PC-3 (cell line): ENCODE data around the gene ATF7. TPM values are rescaled to one million over a fixed set of nuclear protein-coding genes. Genes with fewer than 3 reads are reported as not detected.

ENCODE experiments used
- ATAC-seq: fragments of 200-7000 bp; cut with Tn5 transposase; 2 replicates; pipeline ENCODE4 v1.9.1; 2020; ENCODE audit warnings: mild to moderate bottlenecking, moderate library complexity
- BruUV-seq: library from RNA; stranded (reverse); fragments of 400-500 nt; replicated peaks from 2 replicates; lab custom pipeline; 2021; lab: Mats Ljungman, UMichigan
- CTCF ChIA-PET: fragments of 300-600 bp; sonication (Branson Sonifier 250); formaldehyde crosslinking; loops from one replicate; lab custom pipeline; 2022; ENCODE audit warnings: antibody characterized with exemption; lab: Charles Lee
- POLR2A ChIA-PET: fragments of 300-600 bp; sonication (Branson Sonifier 250); formaldehyde crosslinking; loops from one replicate; lab custom pipeline; 2022; ENCODE audit warnings: antibody characterized with exemption; ENCODE audit not compliant: unreplicated experiment; lab: Charles Lee
- DNase-seq: peaks from one replicate; pipeline ENCODE4 v3.0.0-alpha.2; 2015
- H2AFZ ChIP-seq: fragments of 300-600 bp; sonication (generic); 2 replicates; pipeline ENCODE4 v1.6.0; 2016; ENCODE audit warnings: antibody characterized with exemption, low read length
- H3F3A ChIP-seq: fragments of 300-600 bp; sonication (generic); one replicate; pipeline ENCODE4 v1.6.0; 2017; ENCODE audit warnings: antibody characterized with exemption, low read length, control low read depth, mild to moderate bottlenecking; ENCODE audit not compliant: unreplicated experiment
- H3K27ac ChIP-seq: fragments of 300-600 bp; sonication (generic); 2 replicates; pipeline ENCODE4 v1.5.1; 2016; ENCODE audit warnings: mild to moderate bottlenecking, low read length
- H3K27me3 ChIP-seq: fragments of 300-600 bp; sonication (generic); 2 replicates; pipeline ENCODE4 v1.6.1; 2016; ENCODE audit warnings: low read length, mixed read lengths
- H3K36me3 ChIP-seq: fragments of 300-600 bp; sonication (generic); 2 replicates; pipeline ENCODE4 v1.6.1; 2016; ENCODE audit warnings: low read depth, mixed run types, low read length, mixed read lengths
- H3K4me1 ChIP-seq: fragments of 300-600 bp; sonication (generic); 2 replicates; pipeline ENCODE4 v1.5.1; 2016; ENCODE audit warnings: low read length; ENCODE audit not compliant: insufficient read depth
- H3K4me2 ChIP-seq: fragments of 300-600 bp; sonication (generic); 2 replicates; pipeline ENCODE4 v1.6.0; 2016; ENCODE audit warnings: low read length
- H3K4me3 ChIP-seq: fragments of 300-600 bp; sonication (generic); 2 replicates; pipeline ENCODE4 v1.5.1; 2016; ENCODE audit warnings: mild to moderate bottlenecking, low read length, mixed read lengths
- H3K79me2 ChIP-seq: fragments of 300-600 bp; sonication (generic); 2 replicates; pipeline ENCODE4 v1.6.1; 2017; ENCODE audit warnings: low read length, mixed read lengths
- H3K9ac ChIP-seq: fragments of 300-600 bp; sonication (generic); 2 replicates; pipeline ENCODE4 v1.6.0; 2016; ENCODE audit warnings: mild to moderate bottlenecking, low read length
- H3K9me2 ChIP-seq: fragments of 300-600 bp; sonication (generic); replicated peaks from 2 replicates; pipeline ENCODE4 v1.6.1; 2016; ENCODE audit warnings: mixed run types, low read length, mixed read lengths
- H3K9me3 ChIP-seq: fragments of 300-600 bp; sonication (generic); 2 replicates; pipeline ENCODE4 v1.6.1; 2016; ENCODE audit warnings: low read length, mixed read lengths
- H4K20me1 ChIP-seq: fragments of 300-600 bp; sonication (generic); 2 replicates; pipeline ENCODE4 v1.6.1; 2016; ENCODE audit warnings: low read length, mixed read lengths
- CTCF ChIP-seq: fragments of 300-600 bp; sonication (generic); conservative IDR thresholded peaks from 2 replicates; pipeline ENCODE4 v1.5.1; 2017; ENCODE audit warnings: antibody characterized with exemption, low read depth, mild to moderate bottlenecking, low read length
- EZH2 ChIP-seq: fragments of 300-600 bp; sonication (generic); IDR thresholded peaks from one replicate; pipeline ENCODE4 v1.6.1; 2017; ENCODE audit warnings: antibody characterized with exemption, mild to moderate bottlenecking, low read length; ENCODE audit not compliant: unreplicated experiment
- EZH2phosphoT487 ChIP-seq: fragments of 300-600 bp; sonication (generic); IDR thresholded peaks from 2 replicates; pipeline ENCODE4 v1.6.1; 2018; ENCODE audit warnings: mild to moderate bottlenecking, antibody characterized with exemption, low read length, borderline replicate concordance
- intact Hi-C: fragments of 100-400 bp; cut with micrococcal nuclease; formaldehyde crosslinking; loops from 2 replicates; pipeline ENCODE4 v1.9.0; 2023
- total RNA-seq: library from RNA; depleted of rRNA; stranded (reverse); fragments of >200 nt; gene quantifications from 2 replicates; pipeline ENCODE4 v1.2.3, GENCODE V29; 2014

ATF7 gene
- total RNA-seq, 1 experiment from 2014 or later, result 7.9 TPM

GRCh38 chr12:53518381-53518780 lies 107.8 kb downstream of the ATF7 start:
- Histone ChIP-seq H3K4me2 (no peak overlapping the region), H3K36me3 (peaks cover 27% of the 10 kb centered on the region), H3K79me2 (no peaks in the 10 kb centered on the region), H3K9ac (no peak overlapping the region), H3K4me1 (no peaks in the 10 kb centered on the region), H3K4me3 (no peak overlapping the region), H3F3A (no peaks in the 10 kb centered on the region), H3K9me2 (no peaks in the 10 kb centered on the region), H3K27ac (no peak overlapping the region), H2AFZ (no peak overlapping the region), H4K20me1 (no peaks in the 10 kb centered on the region), H3K9me3 (no peaks in the 10 kb centered on the region), H3K27me3 (no peaks in the 10 kb centered on the region)
- ATAC-seq, result peak; percentile 37; the same call in 1 of the 2 replicates
- ChIA-PET CTCF (interaction anchor here (0.6 kb wide), 2 partner anchors 25 to 177 kb away, joined by 3 to 4 read pairs; no protein-coding TSS in a partner anchor), POLR2A (no interaction called here)
- BruUV-seq, result no TSS peak
- DNase-seq, result peak; percentile 38
- TF ChIP-seq EZH2phosphoT487, result no peak
- TF ChIP-seq EZH2, result no peak
- TF ChIP-seq CTCF, result no peak
- intact Hi-C loops, result no loop called here

- no peaks in the 10 kb centered on the region for H3K27me3 ChIP-seq
- ATAC-seq, result no peak
- no peaks in the 10 kb centered on the region for H3K9me2 ChIP-seq
- H3K27ac ChIP-seq, result no peak overlapping the region
- H3K4me1 ChIP-seq, result no peaks in the 10 kb centered on the region
- ChIA-PET POLR2A (no interaction called here), CTCF (no interaction called here)
- H3F3A ChIP-seq, result no peaks in the 10 kb centered on the region
- no peaks in the 10 kb centered on the region for H3K9me3 ChIP-seq
- H4K20me1 ChIP-seq, result no peaks in the 10 kb centered on the region
- H3K4me3 ChIP-seq, result no peak overlapping the region
- H3K4me2 ChIP-seq, result no peak overlapping the region
- TF ChIP-seq EZH2 (no peak), CTCF (no peak), EZH2phosphoT487 (no peak)
- no peak overlapping the region for H2AFZ ChIP-seq
- no peak for DNase-seq
- no TSS peak for BruUV-seq
- no peak overlapping the region for H3K9ac ChIP-seq
- H3K79me2 ChIP-seq, result no peaks in the 10 kb centered on the region
- intact Hi-C loops, result no loop called here
- peaks cover 22% of the 10 kb centered on the region for H3K36me3 ChIP-seq
These were observed 109.3 kb downstream of the ATF7 start for GRCh38 chr12:53516758-53517455.

GRCh38 chr12:53515291-53515680 lies 110.9 kb downstream of the ATF7 start:
- no peaks in the 10 kb centered on the region for H3K27me3 ChIP-seq
- no peaks in the 10 kb centered on the region for H4K20me1 ChIP-seq
- ATAC-seq (no peak), DNase-seq (no peak)
- CTCF ChIA-PET, result no interaction called here
- no peaks in the 10 kb centered on the region for H3K4me1 ChIP-seq
- no peaks in the 10 kb centered on the region for H3K79me2 ChIP-seq
- H3K27ac ChIP-seq, result no peak overlapping the region
- BruUV-seq, result no TSS peak
- POLR2A ChIA-PET, result no interaction called here
- H3K9ac ChIP-seq, result no peak overlapping the region
- peaks cover 19% of the 10 kb centered on the region for H3K36me3 ChIP-seq
- no peaks in the 10 kb centered on the region for H3K9me2 ChIP-seq
- no peak overlapping the region for H3K4me3 ChIP-seq
- TF ChIP-seq EZH2 (no peak), CTCF (no peak), EZH2phosphoT487 (no peak)
- no peak overlapping the region for H3K4me2 ChIP-seq
- intact Hi-C loops, result no loop called here
- H2AFZ ChIP-seq, result no peak overlapping the region
- H3K9me3 ChIP-seq, result no peaks in the 10 kb centered on the region
- H3F3A ChIP-seq, result no peaks in the 10 kb centered on the region
